LNCAP (cell line): ENCODE results near the gene LYPLA2.

Source experiments
- TF ChIP-seq, protein P1 (sequence below): fragments of 450-650 bp; IDR thresholded peaks from 2 replicates; pipeline ENCODE4 v1.5.1; 2017; ENCODE audit warnings: mild to moderate bottlenecking

Gene LYPLA2

DNA sequence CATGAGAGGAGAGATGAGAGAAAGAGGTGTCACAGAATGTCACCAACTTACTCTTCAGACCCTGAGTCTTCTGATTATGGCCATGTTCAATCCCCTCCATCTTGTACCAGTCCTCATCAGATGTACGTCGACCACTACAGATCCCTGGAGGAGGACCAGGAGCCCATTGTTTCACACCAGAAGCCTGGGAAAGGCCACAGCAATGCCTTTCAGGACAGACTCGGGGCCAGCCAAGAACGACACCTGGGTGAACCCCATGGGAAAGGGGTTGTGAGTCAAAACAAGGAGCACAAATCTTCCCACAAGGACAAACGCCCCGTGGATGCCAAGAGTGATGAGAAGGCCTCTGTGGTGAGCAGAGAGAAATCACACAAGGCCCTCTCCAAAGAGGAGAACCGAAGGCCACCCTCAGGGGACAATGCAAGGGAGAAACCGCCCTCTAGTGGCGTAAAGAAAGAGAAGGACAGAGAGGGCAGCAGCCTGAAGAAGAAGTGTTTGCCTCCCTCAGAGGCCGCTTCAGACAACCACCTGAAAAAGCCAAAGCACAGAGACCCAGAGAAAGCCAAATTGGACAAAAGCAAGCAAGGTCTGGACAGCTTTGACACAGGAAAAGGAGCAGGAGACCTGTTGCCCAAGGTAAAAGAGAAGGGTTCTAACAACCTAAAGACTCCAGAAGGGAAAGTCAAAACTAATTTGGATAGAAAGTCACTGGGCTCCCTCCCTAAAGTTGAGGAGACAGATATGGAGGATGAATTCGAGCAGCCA lies 39.7 kb upstream of the LYPLA2 start:
- TF ChIP-seq, protein P1, sequence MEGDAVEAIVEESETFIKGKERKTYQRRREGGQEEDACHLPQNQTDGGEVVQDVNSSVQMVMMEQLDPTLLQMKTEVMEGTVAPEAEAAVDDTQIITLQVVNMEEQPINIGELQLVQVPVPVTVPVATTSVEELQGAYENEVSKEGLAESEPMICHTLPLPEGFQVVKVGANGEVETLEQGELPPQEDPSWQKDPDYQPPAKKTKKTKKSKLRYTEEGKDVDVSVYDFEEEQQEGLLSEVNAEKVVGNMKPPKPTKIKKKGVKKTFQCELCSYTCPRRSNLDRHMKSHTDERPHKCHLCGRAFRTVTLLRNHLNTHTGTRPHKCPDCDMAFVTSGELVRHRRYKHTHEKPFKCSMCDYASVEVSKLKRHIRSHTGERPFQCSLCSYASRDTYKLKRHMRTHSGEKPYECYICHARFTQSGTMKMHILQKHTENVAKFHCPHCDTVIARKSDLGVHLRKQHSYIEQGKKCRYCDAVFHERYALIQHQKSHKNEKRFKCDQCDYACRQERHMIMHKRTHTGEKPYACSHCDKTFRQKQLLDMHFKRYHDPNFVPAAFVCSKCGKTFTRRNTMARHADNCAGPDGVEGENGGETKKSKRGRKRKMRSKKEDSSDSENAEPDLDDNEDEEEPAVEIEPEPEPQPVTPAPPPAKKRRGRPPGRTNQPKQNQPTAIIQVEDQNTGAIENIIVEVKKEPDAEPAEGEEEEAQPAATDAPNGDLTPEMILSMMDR = peak; percentile 50

DNA sequence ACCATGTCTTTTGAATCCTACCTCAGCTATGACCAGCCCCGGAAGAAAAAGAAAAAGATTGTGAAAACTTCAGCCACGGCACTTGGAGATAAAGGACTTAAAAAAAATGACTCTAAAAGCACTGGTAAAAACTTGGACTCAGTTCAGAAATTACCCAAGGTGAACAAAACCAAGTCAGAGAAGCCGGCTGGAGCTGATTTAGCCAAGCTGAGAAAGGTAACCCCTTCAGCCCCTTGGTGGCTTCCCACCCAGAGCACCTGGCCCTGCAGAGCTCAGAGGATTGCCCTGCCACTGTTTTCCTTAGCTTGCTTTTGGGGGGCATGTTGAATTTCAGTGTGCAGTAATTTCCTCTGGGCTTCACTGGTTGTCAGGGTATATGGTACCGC lies 39.1 kb upstream of the LYPLA2 start:
- TF ChIP-seq, protein P1 = no peak

DNA sequence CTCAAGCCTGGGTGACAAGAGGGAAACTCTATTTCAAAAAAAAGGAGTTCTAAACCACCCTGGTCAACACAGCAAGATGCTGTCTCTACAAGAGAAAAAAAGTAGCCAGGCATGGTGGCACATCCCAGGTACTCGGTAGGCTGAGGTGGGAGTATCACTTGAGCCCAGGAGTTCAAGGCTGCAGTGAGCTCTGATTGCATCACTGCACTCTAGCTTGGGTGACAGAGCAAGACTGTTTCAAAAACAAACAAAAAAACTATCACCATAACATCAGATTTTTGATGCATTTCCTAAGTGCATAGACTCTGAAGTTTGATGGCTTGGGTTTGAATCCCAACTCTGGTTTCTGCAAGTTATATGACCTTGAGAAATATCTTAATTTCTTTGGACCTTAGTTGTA lies 38.0 kb upstream of the LYPLA2 start:
- TF ChIP-seq, protein P1 = no peak

DNA sequence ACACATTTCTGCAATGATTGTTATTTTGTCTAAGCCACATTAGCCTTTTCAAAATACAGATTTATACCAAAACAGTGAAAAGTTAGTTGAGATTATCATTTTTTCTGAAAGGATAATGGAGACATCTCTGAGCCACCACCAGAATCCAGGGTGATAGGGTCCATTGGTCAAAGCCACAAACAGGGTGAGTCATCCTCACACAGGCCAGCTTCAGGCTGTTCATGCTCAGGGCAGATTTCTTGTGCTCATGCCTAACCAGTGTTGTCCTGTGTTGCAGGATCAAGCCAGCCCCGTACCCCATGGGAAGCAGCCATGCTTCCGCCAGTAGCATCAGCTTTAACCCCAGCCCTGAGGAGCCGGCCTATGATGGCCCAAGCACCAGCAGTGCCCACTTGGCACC lies 34.3 kb upstream of the LYPLA2 start:
- TF ChIP-seq, protein P1 = no peak

DNA sequence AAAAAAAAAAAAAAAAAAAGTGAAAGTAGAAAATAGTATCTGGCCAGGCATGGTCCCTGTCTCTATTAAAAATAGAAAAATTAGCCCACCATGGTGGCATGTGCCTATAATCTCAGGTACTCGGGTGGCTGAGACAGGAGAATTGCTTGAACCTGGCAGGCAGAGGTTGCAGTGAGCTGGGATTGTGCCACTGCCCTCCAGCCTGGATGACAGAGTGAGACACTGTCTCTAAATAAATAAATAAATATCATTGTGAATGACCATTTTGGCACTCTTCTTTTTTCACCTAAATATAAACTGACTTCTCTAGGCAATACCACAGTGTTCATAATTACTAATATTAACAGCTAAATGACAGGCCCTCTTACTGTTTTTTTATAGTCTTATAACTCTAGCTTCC lies 33.1 kb upstream of the LYPLA2 start:
- TF ChIP-seq, protein P1 = no peak

DNA sequence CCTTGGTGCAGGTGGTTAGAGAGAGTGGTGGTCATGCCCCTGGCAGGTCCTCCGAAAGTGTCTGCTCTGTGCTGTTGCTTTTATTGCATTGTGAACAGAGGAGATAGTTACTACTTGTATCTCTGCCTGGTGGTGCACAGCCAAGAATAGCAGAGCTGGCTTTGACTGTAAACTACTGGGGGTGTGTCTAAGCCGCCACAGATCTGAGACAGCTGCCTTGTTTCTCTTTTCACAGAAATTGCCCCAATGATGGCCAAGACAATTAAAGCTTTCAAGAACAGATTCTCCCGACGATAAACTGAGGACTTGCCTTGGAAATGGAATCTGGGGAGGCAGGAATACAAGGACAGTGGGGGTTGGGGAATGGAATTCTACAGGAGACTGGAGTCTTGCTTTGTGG lies 31.7 kb upstream of the LYPLA2 start:
- TF ChIP-seq, protein P1 = no peak

DNA sequence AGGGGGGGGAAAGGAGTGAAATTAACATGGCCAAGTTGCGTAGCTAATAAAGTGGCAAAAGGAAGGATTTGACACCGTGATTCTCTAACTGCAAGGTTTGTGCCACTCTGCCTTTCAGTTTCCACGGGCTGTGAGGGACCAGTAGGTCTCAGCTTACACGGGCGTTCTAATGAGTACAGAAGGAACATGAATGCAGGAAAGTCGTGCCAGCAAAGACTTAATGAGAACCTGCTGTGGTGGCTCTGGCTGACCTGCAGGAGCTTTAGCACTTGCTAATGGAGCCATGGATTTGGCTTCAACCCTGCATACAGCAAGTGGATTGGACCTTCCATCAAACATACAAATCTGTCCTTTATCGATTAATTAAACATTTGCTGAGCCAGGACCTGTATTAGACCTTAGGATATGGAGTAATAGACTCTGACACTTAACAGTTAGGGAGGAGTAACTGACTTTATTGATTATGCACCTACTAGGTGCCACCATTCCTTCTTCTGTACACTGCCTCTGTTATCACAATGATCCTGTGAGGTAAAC lies 27.8 kb upstream of the LYPLA2 start:
- TF ChIP-seq, protein P1 = no peak

DNA sequence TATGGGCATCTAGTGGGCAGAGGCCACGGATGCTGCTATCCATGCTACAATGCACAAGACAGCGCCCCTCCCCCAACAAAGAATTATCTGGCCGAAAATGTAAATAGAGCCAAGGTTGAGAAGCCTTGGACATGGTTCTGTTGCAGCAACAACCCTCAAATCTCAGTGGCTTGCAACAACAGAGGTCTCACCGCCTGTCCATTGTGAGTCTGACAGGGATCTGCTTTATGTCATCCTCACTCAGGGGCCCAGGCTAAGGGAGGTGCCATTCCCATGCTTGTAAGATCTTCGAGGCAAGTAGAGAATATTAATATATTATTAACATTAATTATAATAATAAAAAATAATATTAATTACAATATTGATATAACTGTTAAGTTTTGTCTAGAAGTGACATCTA lies 22.2 kb upstream of the LYPLA2 start:
- TF ChIP-seq, protein P1 = no peak
